DOHH2 (cell line): Measurements from ENCODE around the gene ZNF605.

ENCODE experiments used
- H3F3A ChIP-seq: fragments of 200-600 bp; sonication (generic), shearing (Covaris generic); 2 replicates; pipeline ENCODE4 v1.6.0; 2016; ENCODE audit warnings: antibody characterized with exemption, mild to moderate bottlenecking; ENCODE audit not compliant: control insufficient read depth, insufficient read depth
- H3K27ac ChIP-seq: fragments of 200-600 bp; sonication (generic); 2 replicates; pipeline ENCODE4 v1.5.1; 2014; ENCODE audit warnings: low read depth, mild to moderate bottlenecking, low read length, moderate library complexity
- H3K27me3 ChIP-seq: fragments of 200-600 bp; sonication (generic); 2 replicates; pipeline ENCODE4 v1.6.1; 2014; ENCODE audit warnings: mild to moderate bottlenecking, low read length, mixed read lengths; ENCODE audit not compliant: control insufficient read depth
- H3K36me3 ChIP-seq: fragments of 200-600 bp; sonication (generic); 2 replicates; pipeline ENCODE4 v1.6.1; 2014; ENCODE audit warnings: mild to moderate bottlenecking, low read length, moderate library complexity, mixed read lengths; ENCODE audit not compliant: control insufficient read depth
- H3K4me1 ChIP-seq: fragments of 200-600 bp; sonication (generic); 2 replicates; pipeline ENCODE4 v1.6.1; 2014; ENCODE audit warnings: mild to moderate bottlenecking, low read length, mixed read lengths; ENCODE audit not compliant: control insufficient read depth
- H3K4me2 ChIP-seq: fragments of 200-600 bp; sonication (generic); 2 replicates; pipeline ENCODE4 v1.6.0; 2014; ENCODE audit warnings: mild to moderate bottlenecking, low read length, moderate library complexity
- H3K4me3 ChIP-seq: fragments of 200-600 bp; sonication (generic); 2 replicates; pipeline ENCODE4 v1.5.1; 2014; ENCODE audit warnings: mild to moderate bottlenecking, low read length, mixed read lengths
- H3K79me2 ChIP-seq: fragments of 200-600 bp; sonication (generic); 2 replicates; pipeline ENCODE4 v1.6.1; 2014; ENCODE audit warnings: mild to moderate bottlenecking, low read length, mixed read lengths; ENCODE audit not compliant: control insufficient read depth
- H3K9me2 ChIP-seq: fragments of 200-600 bp; sonication (generic); replicated peaks from 2 replicates; pipeline ENCODE4 v1.6.1; 2014; ENCODE audit warnings: mild to moderate bottlenecking, low read length, mixed read lengths; ENCODE audit not compliant: control insufficient read depth
- H3K9me3 ChIP-seq: fragments of 200-600 bp; sonication (generic); 2 replicates; pipeline ENCODE4 v1.6.1; 2014; ENCODE audit warnings: antibody characterized with exemption, low read length, mixed read lengths; ENCODE audit not compliant: control insufficient read depth, insufficient read depth
- H4K20me1 ChIP-seq: fragments of 200-600 bp; sonication (generic); 2 replicates; pipeline ENCODE4 v1.6.0; 2014; ENCODE audit warnings: low read depth, mild to moderate bottlenecking, antibody characterized with exemption, low read length, moderate library complexity; ENCODE audit not compliant: control insufficient read depth, insufficient read depth
- EZH2phosphoT487 ChIP-seq: fragments of 200-600 bp; sonication (generic); IDR thresholded peaks from 2 replicates; pipeline ENCODE4 v1.6.1; 2017; ENCODE audit warnings: borderline replicate concordance, mild to moderate bottlenecking, antibody characterized with exemption, low read length, moderate library complexity, mixed read lengths
- TF ChIP-seq, protein P1 (sequence below): fragments of 200-600 bp; sonication (generic); IDR thresholded peaks from one replicate; pipeline ENCODE4 v1.5.1; 2014; ENCODE audit warnings: antibody characterized with exemption, mild to moderate bottlenecking, low read depth, low read length; ENCODE audit not compliant: poor library complexity, severe bottlenecking

The ZNF605 gene

DNA sequence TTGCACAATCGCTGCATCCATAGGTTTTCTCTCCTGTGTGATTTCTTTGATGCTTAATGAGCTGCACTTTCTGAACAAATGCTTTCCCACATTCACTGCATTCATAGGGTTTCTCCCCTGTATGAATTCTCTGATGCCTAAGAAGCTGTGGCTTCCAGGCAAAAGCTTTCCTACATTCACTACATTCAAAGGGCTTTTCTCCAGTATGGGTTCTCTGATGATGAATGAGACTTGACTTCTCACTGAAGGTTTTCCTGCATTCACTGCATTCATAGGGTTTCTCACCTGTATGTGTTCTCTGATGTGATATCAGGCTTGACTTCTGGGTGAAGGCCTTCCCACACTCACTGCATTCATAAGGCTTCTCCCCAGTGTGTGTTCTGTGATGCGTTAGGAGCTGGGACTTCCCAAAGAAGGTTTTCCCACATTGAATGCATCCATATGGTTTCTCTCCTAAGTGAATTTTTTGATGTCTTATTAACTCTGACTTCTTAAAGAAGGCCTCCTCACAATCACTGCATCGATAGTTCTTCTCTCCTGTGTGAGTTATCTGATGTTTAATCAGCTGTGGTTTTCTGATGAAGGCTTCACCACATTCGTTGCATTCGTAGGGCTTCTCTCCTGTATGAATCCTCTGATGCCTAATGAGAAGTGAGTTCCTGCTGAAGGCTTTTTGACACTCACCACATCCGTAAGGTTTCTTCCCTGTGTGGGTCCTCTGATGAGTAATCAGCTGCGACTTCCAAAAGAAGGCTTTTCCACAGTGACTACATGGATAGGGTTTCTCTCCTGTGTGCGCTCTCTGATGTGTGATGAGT is 30.3 kb downstream of the ZNF605 start:
- H3K4me3 ChIP-seq, result no peak overlapping the region
- H4K20me1 ChIP-seq, result no peaks in the 10 kb centered on the region

DNA sequence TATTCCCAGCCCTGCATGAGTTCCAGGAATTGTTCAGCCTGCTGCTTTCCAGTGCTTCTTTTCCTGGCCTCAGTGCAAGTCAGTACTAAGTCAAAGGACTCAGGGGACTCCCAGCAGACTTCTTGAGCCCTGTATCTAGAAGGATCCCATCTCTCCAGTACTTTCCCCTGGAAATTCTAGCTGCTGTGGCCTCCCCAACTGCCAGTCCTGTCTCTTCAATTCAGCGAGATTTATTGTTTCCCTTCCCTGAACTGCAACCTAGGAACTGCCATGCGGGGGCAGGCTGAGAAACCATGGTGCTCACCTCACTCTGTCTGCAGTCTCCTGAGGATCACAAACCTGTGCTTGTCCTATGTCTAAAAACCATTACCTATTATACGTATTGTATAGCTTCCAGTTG is 31.8 kb downstream of the ZNF605 start:
- Histone ChIP-seq H3F3A (no peaks in the 10 kb centered on the region), H3K4me2 (no peak overlapping the region), H4K20me1 (no peaks in the 10 kb centered on the region), H3K27me3 (no peaks in the 10 kb centered on the region), H3K4me3 (no peak overlapping the region), H3K4me1 (no peaks in the 10 kb centered on the region), H3K36me3 (no peaks in the 10 kb centered on the region), H3K79me2 (no peaks in the 10 kb centered on the region), H3K27ac (no peak overlapping the region), H3K9me2 (no peaks in the 10 kb centered on the region), H3K9me3 (peaks cover 61% of the 10 kb centered on the region)
- TF ChIP-seq, protein P1, sequence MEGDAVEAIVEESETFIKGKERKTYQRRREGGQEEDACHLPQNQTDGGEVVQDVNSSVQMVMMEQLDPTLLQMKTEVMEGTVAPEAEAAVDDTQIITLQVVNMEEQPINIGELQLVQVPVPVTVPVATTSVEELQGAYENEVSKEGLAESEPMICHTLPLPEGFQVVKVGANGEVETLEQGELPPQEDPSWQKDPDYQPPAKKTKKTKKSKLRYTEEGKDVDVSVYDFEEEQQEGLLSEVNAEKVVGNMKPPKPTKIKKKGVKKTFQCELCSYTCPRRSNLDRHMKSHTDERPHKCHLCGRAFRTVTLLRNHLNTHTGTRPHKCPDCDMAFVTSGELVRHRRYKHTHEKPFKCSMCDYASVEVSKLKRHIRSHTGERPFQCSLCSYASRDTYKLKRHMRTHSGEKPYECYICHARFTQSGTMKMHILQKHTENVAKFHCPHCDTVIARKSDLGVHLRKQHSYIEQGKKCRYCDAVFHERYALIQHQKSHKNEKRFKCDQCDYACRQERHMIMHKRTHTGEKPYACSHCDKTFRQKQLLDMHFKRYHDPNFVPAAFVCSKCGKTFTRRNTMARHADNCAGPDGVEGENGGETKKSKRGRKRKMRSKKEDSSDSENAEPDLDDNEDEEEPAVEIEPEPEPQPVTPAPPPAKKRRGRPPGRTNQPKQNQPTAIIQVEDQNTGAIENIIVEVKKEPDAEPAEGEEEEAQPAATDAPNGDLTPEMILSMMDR, result no peak
- TF ChIP-seq EZH2phosphoT487, result no peak

More for the DNA sequence above, 30.3 kb downstream of the ZNF605 start:
- Histone ChIP-seq H3K36me3 (no peaks in the 10 kb centered on the region), H3K27ac (no peak overlapping the region), H3K4me2 (no peak overlapping the region), H3K9me3 (peaks cover 70% of the 10 kb centered on the region), H3F3A (no peaks in the 10 kb centered on the region), H3K9me2 (no peaks in the 10 kb centered on the region), H3K79me2 (no peaks in the 10 kb centered on the region), H3K4me1 (no peaks in the 10 kb centered on the region), H3K27me3 (no peaks in the 10 kb centered on the region)
- TF ChIP-seq, protein P1, result no peak
- no peak for TF ChIP-seq EZH2phosphoT487

DNA sequence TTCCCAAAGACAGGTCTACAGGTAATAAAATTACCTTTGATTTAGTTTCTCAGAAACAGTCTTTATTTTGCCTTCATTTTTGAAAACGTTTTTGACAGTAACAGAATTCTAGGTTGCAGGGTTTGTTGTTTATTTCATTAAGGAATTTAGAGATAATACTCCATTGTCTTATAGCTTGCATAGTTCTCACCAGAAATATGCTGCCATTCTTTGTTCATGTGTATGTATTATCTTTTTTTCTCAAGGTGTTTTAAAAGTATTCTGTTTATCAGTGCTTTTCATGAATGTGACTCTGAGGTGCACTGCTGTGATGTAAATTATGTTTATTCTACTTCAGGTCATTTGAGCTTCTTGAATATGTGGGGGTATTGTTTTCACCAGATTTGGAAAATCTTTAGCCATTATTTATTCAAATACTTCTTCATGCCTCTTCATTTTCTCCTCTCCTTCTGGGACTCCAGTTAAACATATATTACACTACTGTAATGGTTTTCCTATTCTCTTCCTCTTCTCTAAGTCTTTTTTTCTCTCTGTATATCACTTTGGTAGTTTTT is 32.7 kb downstream of the ZNF605 start:
- no peaks in the 10 kb centered on the region for H3K9me2 ChIP-seq
- H4K20me1 ChIP-seq, result no peaks in the 10 kb centered on the region
- no peaks in the 10 kb centered on the region for H3K36me3 ChIP-seq
- peaks cover 67% of the 10 kb centered on the region for H3K9me3 ChIP-seq
- TF ChIP-seq, protein P1, result no peak
- no peak for TF ChIP-seq EZH2phosphoT487
- no peaks in the 10 kb centered on the region for H3K79me2 ChIP-seq
- H3K4me2 ChIP-seq, result no peak overlapping the region
- H3K4me1 ChIP-seq, result no peaks in the 10 kb centered on the region
- no peaks in the 10 kb centered on the region for H3K27me3 ChIP-seq
- no peak overlapping the region for H3K4me3 ChIP-seq
- H3K27ac ChIP-seq, result no peak overlapping the region
- H3F3A ChIP-seq, result no peaks in the 10 kb centered on the region
